HG03135 (cell line): ENCODE measurements around the gene CEP83.
"Not testable (repeated sequence)": the region's sequence is repeated elsewhere in the genome, so short reads cannot be mapped to it uniquely, and the experiment has no call there.

Source experiments
- ATAC-seq: cut with Tn5 transposase; IDR thresholded peaks from one replicate; pipeline ENCODE4 v1.9.1; 2021; ENCODE audit warnings: mild to moderate bottlenecking, moderate library complexity; ENCODE audit not compliant: unreplicated experiment

Gene CEP83

GRCh38 chr12:94435511-94435927 lies 24.1 kb downstream of the CEP83 start:
- ATAC-seq = peak; percentile 60

GRCh38 chr12:94434171-94434570 lies 25.5 kb downstream of the CEP83 start:
- ATAC-seq = no peak

GRCh38 chr12:94433744-94434143 lies 25.9 kb downstream of the CEP83 start:
- ATAC-seq = no peak

GRCh38 chr12:94430304-94430703 lies 29.4 kb downstream of the CEP83 start:
- ATAC-seq = no peak

- ATAC-seq = no peak
Measured at GRCh38 chr12:94429633-94430032, 30.0 kb downstream of the CEP83 start.

GRCh38 chr12:94429191-94429590 lies 30.5 kb downstream of the CEP83 start:
- ATAC-seq = no peak

GRCh38 chr12:94427501-94428381 lies 31.9 kb downstream of the CEP83 start:
- no peak for ATAC-seq

- no peak for ATAC-seq
Measured at GRCh38 chr12:94426049-94426448, 33.6 kb downstream of the CEP83 start.

- ATAC-seq = not testable (repeated sequence)
Measured at GRCh38 chr12:94424830-94425229, 34.8 kb downstream of the CEP83 start.

GRCh38 chr12:94421868-94422740 lies 37.6 kb downstream of the CEP83 start:
- no peak for ATAC-seq

- no peak for ATAC-seq
Measured at GRCh38 chr12:94418517-94418916, 41.1 kb downstream of the CEP83 start.

GRCh38 chr12:94416613-94417012 lies 43.1 kb downstream of the CEP83 start:
- no peak for ATAC-seq

- ATAC-seq = no peak
Measured at GRCh38 chr12:94415066-94415465, 44.6 kb downstream of the CEP83 start.

GRCh38 chr12:94405413-94406116 lies 54.1 kb downstream of the CEP83 start:
- ATAC-seq = peak; percentile 87

GRCh38 chr12:94404854-94405253 lies 54.8 kb downstream of the CEP83 start:
- ATAC-seq = no peak

GRCh38 chr12:94401326-94401725 lies 58.3 kb downstream of the CEP83 start:
- no peak for ATAC-seq

- ATAC-seq = not testable (repeated sequence)
Measured at GRCh38 chr12:94398685-94399084, 61.0 kb downstream of the CEP83 start.

- ATAC-seq = no peak
Measured at GRCh38 chr12:94397401-94397800, 62.3 kb downstream of the CEP83 start.

GRCh38 chr12:94396014-94396413 lies 63.7 kb downstream of the CEP83 start:
- ATAC-seq = not testable (repeated sequence)

- no peak for ATAC-seq
Measured at GRCh38 chr12:94390130-94390485, 69.6 kb downstream of the CEP83 start.

- ATAC-seq = not testable (repeated sequence)
Measured at GRCh38 chr12:94389482-94390129, 70.1 kb downstream of the CEP83 start.
